HL-60 (cell line): ENCODE data around the gene ANKRD55.
A peak's percentile ranks its signal among the peaks of the same experiment; 100 is the strongest.

Experiments
- DNase-seq, 2 experiments: peaks; one replicate each; pipeline ENCODE4 v3.0.0-alpha.2; 2010 to 2020; ENCODE audit warnings: low read depth in 1 of 2, low spot score in 1 of 2
- H3K27ac ChIP-seq: fragments of 250-450 bp; sonication (Bioruptor Pico); replicated peaks from 2 replicates; pipeline ENCODE4 v1.5.1; 2020; ENCODE audit warnings: mild to moderate bottlenecking, moderate library complexity
- H3K27me3 ChIP-seq: fragments of 250-450 bp; sonication (Bioruptor Pico); 2 replicates; pipeline ENCODE4 v1.5.1; 2021; ENCODE audit warnings: mild to moderate bottlenecking, moderate library complexity; ENCODE audit not compliant: insufficient read depth, poor library complexity, severe bottlenecking
- H3K4me3 ChIP-seq: replicated peaks from 2 replicates; pipeline ENCODE4 v1.5.1; 2011; ENCODE audit warnings: mild to moderate bottlenecking, control low read depth, low read length; ENCODE audit not compliant: insufficient read depth
- CTCF ChIP-seq: IDR thresholded peaks from one replicate; pipeline ENCODE4 v1.5.1; 2011; ENCODE audit warnings: low read length, control low read depth, inconsistent platforms; ENCODE audit not compliant: insufficient read depth
- GABPA ChIP-seq: IDR thresholded peaks from 2 replicates; pipeline ENCODE4 v1.6.1; 2012; ENCODE audit warnings: low read depth
- POLR2AphosphoS5 ChIP-seq: IDR thresholded peaks from 2 replicates; pipeline ENCODE4 v1.6.1; 2012; ENCODE audit warnings: low read depth
- REST ChIP-seq: IDR thresholded peaks from 2 replicates; pipeline ENCODE4 v1.6.1; 2012; ENCODE audit warnings: low read depth; ENCODE audit not compliant: insufficient replicate concordance
- SPI1 ChIP-seq: IDR thresholded peaks from 2 replicates; pipeline ENCODE4 v1.6.1; 2012; ENCODE audit warnings: low read depth, mild to moderate bottlenecking, borderline replicate concordance

ANKRD55 gene

DNA sequence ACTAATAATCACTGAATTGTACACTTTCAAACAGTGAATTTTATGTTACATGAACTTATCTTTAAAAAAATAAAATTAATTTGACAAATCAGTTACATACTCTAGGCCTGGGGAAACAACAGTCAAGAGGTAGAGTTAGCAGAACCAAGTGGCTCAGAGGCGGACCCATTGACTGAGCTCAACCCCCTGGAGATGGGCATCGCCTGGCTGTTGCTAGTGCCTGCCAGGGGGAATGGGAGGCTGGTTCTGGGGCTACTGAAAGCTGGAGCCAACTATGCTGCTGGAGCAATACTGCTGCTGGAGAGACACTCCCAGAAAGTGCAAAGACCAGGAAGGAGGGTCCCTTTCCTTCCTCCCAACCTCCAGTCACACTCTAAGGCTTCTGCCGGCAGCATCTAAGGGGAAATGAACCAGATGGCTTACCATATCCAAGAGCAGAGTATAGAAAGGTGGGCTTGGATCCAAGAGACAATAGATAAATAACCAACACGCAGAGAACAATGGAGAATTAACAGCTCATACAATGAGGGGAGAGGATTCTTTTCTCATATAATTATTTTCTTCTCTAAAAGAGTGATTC lies 40.3 kb upstream of the ANKRD55 start:
- Histone ChIP-seq H3K4me3 (no peak overlapping the region), H3K27me3 (no peaks in the 10 kb centered on the region), H3K27ac (no peak overlapping the region)
- TF ChIP-seq REST (no peak), POLR2AphosphoS5 (no peak), CTCF (no peak)
- DNase-seq: no peak

DNA sequence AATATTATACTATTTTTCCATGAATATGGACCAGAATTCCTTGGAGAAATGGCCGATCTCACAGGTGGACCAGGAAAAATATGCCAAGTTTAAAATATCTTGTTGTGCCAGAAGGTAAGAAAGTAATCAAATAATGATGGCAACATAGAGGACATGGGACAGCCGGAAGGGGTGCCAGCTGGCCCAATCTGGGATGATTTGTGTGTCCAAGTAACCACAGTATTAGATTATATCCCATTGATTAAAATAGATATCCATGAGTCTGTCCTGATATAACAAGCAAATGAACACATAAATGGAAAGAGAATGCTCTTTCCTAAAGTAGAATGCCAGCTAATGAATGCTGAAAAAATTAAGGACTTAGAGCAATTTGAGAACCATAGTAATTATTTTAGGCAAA lies 39.6 kb upstream of the ANKRD55 start:
- DNase-seq: no peak
- H3K27ac ChIP-seq: no peak overlapping the region
- no peaks in the 10 kb centered on the region for H3K27me3 ChIP-seq
- no peak overlapping the region for H3K4me3 ChIP-seq
- TF ChIP-seq POLR2AphosphoS5 (no peak), REST (no peak), GABPA (no peak), SPI1 (no peak), CTCF (no peak)

DNA sequence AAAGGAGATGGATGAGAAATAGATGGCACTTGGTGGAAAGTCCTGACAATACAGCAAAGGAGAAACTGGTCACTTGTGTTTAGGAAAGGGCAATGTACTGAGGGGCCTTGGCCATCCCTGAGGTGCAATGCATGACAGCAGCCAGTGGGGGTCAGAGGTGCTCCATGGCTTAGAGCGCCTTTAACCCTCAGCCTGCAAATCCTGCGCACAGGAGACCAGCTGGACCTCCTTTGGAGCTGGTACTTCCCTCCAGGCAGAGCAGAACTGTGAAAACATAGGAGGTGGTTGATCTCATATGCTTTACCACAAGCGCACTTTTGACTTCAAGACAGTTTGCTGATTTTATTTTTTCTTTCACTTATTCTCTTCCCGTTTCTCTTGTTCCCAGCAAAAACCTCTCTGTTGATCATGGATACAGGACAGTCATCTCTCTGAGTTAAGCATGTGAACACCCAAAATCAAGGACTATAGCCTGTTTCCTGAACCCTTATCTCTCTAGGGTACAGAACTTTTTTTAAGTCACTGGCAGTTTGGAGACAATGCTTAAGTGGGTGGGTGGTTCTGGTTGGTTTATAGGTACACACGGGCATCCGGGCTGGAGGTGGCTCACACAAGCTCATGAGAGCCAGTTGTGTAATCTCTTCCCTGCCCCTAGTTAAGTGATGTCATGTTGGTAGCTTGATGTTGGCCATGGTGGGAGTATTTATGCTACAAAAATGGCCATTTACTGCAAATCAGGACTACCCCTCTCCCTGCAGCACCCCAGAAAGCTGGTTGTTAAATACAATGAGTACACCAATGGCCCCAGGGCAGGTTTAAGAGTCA lies 37.6 kb upstream of the ANKRD55 start:
- Histone ChIP-seq H3K27me3 (no peaks in the 10 kb centered on the region), H3K4me3 (no peak overlapping the region), H3K27ac (no peak overlapping the region)
- TF ChIP-seq GABPA (no peak), CTCF (peak; percentile 74)
- DNase-seq: peak; percentile 26 to 61

DNA sequence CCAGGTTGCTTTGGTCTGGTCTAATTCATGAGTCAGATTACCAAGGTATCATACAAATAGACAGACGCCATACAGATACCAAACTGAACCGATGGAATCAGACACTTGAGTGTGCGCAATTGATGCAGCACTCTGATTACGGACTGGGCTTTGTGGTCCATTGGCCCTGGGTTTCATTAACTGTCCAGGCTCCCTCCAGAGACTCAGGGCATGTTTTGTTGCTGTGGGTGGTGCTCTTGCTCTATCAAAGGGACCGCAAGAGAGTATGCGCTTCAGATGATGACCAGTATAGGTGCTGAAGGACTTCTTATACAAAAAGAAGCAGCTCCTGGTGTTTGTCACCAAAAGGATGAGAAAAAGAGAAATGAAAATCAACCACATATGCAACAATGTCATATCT lies 36.9 kb upstream of the ANKRD55 start:
- no peak for TF ChIP-seq REST
- DNase-seq: no peak

More for the DNA sequence above, 36.9 kb upstream of the ANKRD55 start:
- H3K27me3 ChIP-seq: no peaks in the 10 kb centered on the region
- H3K27ac ChIP-seq: no peak overlapping the region
- H3K4me3 ChIP-seq: no peak overlapping the region
